ENCODE data around the gene MLH3. TPM values are rescaled to one million over a fixed set of nuclear protein-coding genes. Genes with fewer than 3 reads are reported as not detected.

MLH3 gene
- total and polyA plus RNA-seq, 2 donors (not counting 1 experiment from before 2014, with no cell fraction given): 12.2 to 53.8 TPM

DNA sequence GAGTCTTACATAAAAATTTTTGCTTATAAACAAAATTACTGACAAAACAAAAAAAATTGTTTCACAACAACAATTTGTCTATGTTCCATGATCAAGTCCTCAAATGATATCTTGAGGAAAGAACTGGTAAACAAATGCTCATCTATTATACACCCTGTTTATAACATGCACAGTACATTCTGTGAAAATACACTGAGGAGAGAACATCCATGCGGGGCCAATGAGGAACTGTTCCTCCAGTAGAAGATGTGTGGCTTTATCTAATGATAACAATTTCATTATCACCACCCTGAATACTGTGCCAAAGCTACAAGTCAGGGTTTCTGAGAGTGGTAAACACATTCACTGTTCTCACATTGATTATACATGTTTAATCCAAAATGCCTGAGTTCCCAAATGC lies 10.8 kb downstream of the MLH3 start:
- Histone ChIP-seq H3K27ac (ENCODE audit: insufficient read depth, low read length) (no peak overlapping the region), H3K9me3 (ENCODE audit: control insufficient read depth, insufficient read depth, low read depth, low read length) (no peaks in the 10 kb centered on the region), H3K4me1 (ENCODE audit: control insufficient read depth, extremely low read depth, insufficient read depth, low read length) (peaks cover 15% of the 10 kb centered on the region), H3K4me2 (ENCODE audit: extremely low read depth, insufficient read depth, low read length) (no peak overlapping the region), H3K27me3 (ENCODE audit: control insufficient read depth, insufficient read depth, low read length) (no peaks in the 10 kb centered on the region), H3K4me3 (replicated peaks in 1 of 4; ENCODE audit: control extremely low read depth in 1 of 4, insufficient read depth in 1 of 4, low read depth in 3 of 4, low read length in 4 of 4) (no peak overlapping the region), H3K9ac (ENCODE audit: insufficient read depth, low read length) (no peak overlapping the region), H3K36me3 (ENCODE audit: control insufficient read depth, insufficient read depth, low read length) (no peaks in the 10 kb centered on the region), H3K79me2 (ENCODE audit: control insufficient read depth, insufficient read depth, low read length) (peaks cover 4% of the 10 kb centered on the region), H4K20me1 (ENCODE audit: control insufficient read depth, extremely low read depth, insufficient read depth, low read length) (no peaks in the 10 kb centered on the region), H2AFZ (ENCODE audit: low read length) (no peak overlapping the region)
- no peak for DNase-seq (ENCODE audit: low read depth in 2 of 2)
- TF ChIP-seq CTCF (conservative IDR thresholded peaks at IDR 0.05 in 1 of 2, IDR thresholded peaks at IDR 0.05 in 1 of 2; ENCODE audit: low read depth in 1 of 2, low read length in 2 of 2) (no peak), EZH2 (IDR thresholded peaks at IDR 0.05; ENCODE audit: low read length, missing control alignments) (no peak)

DNA sequence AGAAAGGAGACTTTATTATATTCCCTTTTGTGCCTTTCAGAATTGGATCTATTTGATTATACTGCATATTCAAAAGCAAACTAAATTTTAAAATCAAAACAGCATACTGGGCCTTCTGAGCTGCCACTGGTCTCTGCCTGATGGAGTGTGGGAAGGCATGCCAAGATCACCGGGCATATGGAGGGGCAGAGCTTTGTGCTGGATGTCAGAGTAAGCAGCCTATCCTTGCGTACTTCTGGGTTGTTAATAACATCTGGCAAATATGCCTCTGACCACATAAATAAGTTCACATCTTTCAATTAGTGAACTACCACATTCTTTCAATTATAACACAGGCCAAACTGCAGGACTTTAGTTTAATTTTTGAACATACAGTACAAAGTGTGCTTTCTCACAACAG lies 18.3 kb downstream of the MLH3 start:
- Histone ChIP-seq H3K79me2 (ENCODE audit: control insufficient read depth, insufficient read depth, low read length) (no peaks in the 10 kb centered on the region), H3K9ac (ENCODE audit: insufficient read depth, low read length) (no peak overlapping the region), H3K4me3 (replicated peaks in 1 of 4; ENCODE audit: control extremely low read depth in 1 of 4, insufficient read depth in 1 of 4, low read depth in 3 of 4, low read length in 4 of 4) (no peak overlapping the region), H3K27me3 (ENCODE audit: control insufficient read depth, insufficient read depth, low read length) (no peaks in the 10 kb centered on the region), H4K20me1 (ENCODE audit: control insufficient read depth, extremely low read depth, insufficient read depth, low read length) (no peaks in the 10 kb centered on the region), H3K4me1 (ENCODE audit: control insufficient read depth, extremely low read depth, insufficient read depth, low read length) (no peaks in the 10 kb centered on the region), H3K27ac (ENCODE audit: insufficient read depth, low read length) (no peak overlapping the region), H3K36me3 (ENCODE audit: control insufficient read depth, insufficient read depth, low read length) (peaks cover 2% of the 10 kb centered on the region), H3K4me2 (ENCODE audit: extremely low read depth, insufficient read depth, low read length) (no peak overlapping the region), H3K9me3 (ENCODE audit: control insufficient read depth, insufficient read depth, low read depth, low read length) (no peaks in the 10 kb centered on the region), H2AFZ (ENCODE audit: low read length) (no peak overlapping the region)
- DNase-seq (ENCODE audit: low read depth in 2 of 2): no peak
- no peak for TF ChIP-seq EZH2 (IDR thresholded peaks at IDR 0.05; ENCODE audit: low read length, missing control alignments)
- TF ChIP-seq CTCF (conservative IDR thresholded peaks at IDR 0.05 in 1 of 2, IDR thresholded peaks at IDR 0.05 in 1 of 2; ENCODE audit: low read depth in 1 of 2, low read length in 2 of 2): no peak

- peaks cover 5% of the 10 kb centered on the region for H3K36me3 ChIP-seq (ENCODE audit: control insufficient read depth, insufficient read depth, low read length)
- no peaks in the 10 kb centered on the region for H4K20me1 ChIP-seq (ENCODE audit: control insufficient read depth, extremely low read depth, insufficient read depth, low read length)
- no peak overlapping the region for H2AFZ ChIP-seq (ENCODE audit: low read length)
- H3K4me3 ChIP-seq (replicated peaks in 1 of 4; ENCODE audit: control extremely low read depth in 1 of 4, insufficient read depth in 1 of 4, low read depth in 3 of 4, low read length in 4 of 4): no peak overlapping the region
- H3K27me3 ChIP-seq (ENCODE audit: control insufficient read depth, insufficient read depth, low read length): no peaks in the 10 kb centered on the region
- no peaks in the 10 kb centered on the region for H3K79me2 ChIP-seq (ENCODE audit: control insufficient read depth, insufficient read depth, low read length)
- H3K9me3 ChIP-seq (ENCODE audit: control insufficient read depth, insufficient read depth, low read depth, low read length): no peaks in the 10 kb centered on the region
- TF ChIP-seq CTCF (conservative IDR thresholded peaks at IDR 0.05 in 1 of 2, IDR thresholded peaks at IDR 0.05 in 1 of 2; ENCODE audit: low read depth in 1 of 2, low read length in 2 of 2) (no peak), EZH2 (IDR thresholded peaks at IDR 0.05; ENCODE audit: low read length, missing control alignments) (no peak)
- H3K27ac ChIP-seq (ENCODE audit: insufficient read depth, low read length): no peak overlapping the region
- no peak for DNase-seq (ENCODE audit: low read depth in 2 of 2)
- H3K4me2 ChIP-seq (ENCODE audit: extremely low read depth, insufficient read depth, low read length): no peak overlapping the region
- no peak overlapping the region for H3K9ac ChIP-seq (ENCODE audit: insufficient read depth, low read length)
- no peaks in the 10 kb centered on the region for H3K4me1 ChIP-seq (ENCODE audit: control insufficient read depth, extremely low read depth, insufficient read depth, low read length)
Measured at GRCh38 chr14:75030147-75030546, 21.1 kb downstream of the MLH3 start.

All from fibroblast of lung (primary cell).